Sigmoid colon (tissue), 4 donors: Measurements from ENCODE around the gene PDZRN4.

Experiments
- CTCF ChIP-seq, 4 experiments: fragments of 450-650 bp in 3 of 4; fragments of 200-600 bp in 1 of 4; IDR thresholded peaks; one replicate each; pipeline ENCODE4 v1.5.1; 2016 to 2019; ENCODE audit warnings: antibody characterized with exemption in 4 of 4, mild to moderate bottlenecking in 3 of 4, moderate library complexity in 2 of 4
- EP300 ChIP-seq, 4 donors: sonication (generic); formaldehyde crosslinking; IDR thresholded peaks; one replicate each; pipeline ENCODE4 v1.6.1; 2017; ENCODE audit warnings: antibody characterized with exemption in 4 of 4
- POLR2A ChIP-seq, 2 donors: fragments of 450-650 bp; IDR thresholded peaks; one replicate each; pipeline ENCODE4 v1.6.1; 2016; ENCODE audit warnings: antibody characterized with exemption in 2 of 2, mild to moderate bottlenecking in 2 of 2, moderate library complexity in 2 of 2

GRCh38 chr12:41557344-41557743, 369.2 kb downstream of the PDZRN4 start:
- TF ChIP-seq POLR2A (IDR thresholded peaks at IDR 0.05) (no peak), CTCF (IDR thresholded peaks at IDR 0.05) (no peak), EP300 (IDR thresholded peaks at IDR 0.05) (no peak)
